HEK293 (cell line): ENCODE results near the gene NPTN.

ENCODE experiments used
- CTCF ChIA-PET: fragments of 350-600 bp; formaldehyde crosslinking; extraction: SDS; loops from one replicate; lab custom pipeline; 2021; ENCODE audit warnings: antibody characterized with exemption; lab: Yijun Ruan, JAX
- POLR2A ChIA-PET: fragments of 300-600 bp; formaldehyde crosslinking; extraction: SDS; loops from one replicate; lab custom pipeline; 2020; ENCODE audit warnings: antibody characterized with exemption, inconsistent platforms; lab: Yijun Ruan, JAX
- H3K27ac ChIP-seq: fragments of 200-500 bp; sonication (Bioruptor generic); 2 replicates; pipeline ENCODE4 v1.5.1; 2014; ENCODE audit warnings: low read depth, low read length, control low read depth, inconsistent platforms; ENCODE audit errors: extremely low read depth
- H3K36me3 ChIP-seq, 2 experiments: fragments of 200-500 bp in 1 of 2; sonication (Bioruptor generic) in 1 of 2; 1 replicate in 1 of 2; 2 replicates in 1 of 2; pipeline ENCODE4 v1.5.1; 2014 to 2017; ENCODE audit warnings: inconsistent platforms in 2 of 2, low read length in 2 of 2; ENCODE audit not compliant: control insufficient read depth in 2 of 2, insufficient read depth in 1 of 2
- H3K4me1 ChIP-seq: fragments of 200-500 bp; sonication (Bioruptor generic); 2 replicates; pipeline ENCODE4 v1.5.1; 2014; ENCODE audit warnings: mild to moderate bottlenecking, low read length, inconsistent platforms; ENCODE audit not compliant: control insufficient read depth, insufficient read depth
- H3K4me3 ChIP-seq: 2 replicates; pipeline ENCODE4 v1.5.1; 2011; ENCODE audit warnings: low read depth, mild to moderate bottlenecking, control low read depth, low read length, moderate library complexity
- H3K9me3 ChIP-seq: fragments of 200-500 bp; sonication (Bioruptor generic); 2 replicates; pipeline ENCODE4 v1.5.1; 2014; ENCODE audit warnings: low read depth, low read length, inconsistent platforms; ENCODE audit not compliant: control insufficient read depth, insufficient read depth
- KLF7 ChIP-seq: fragments of 450-650 bp; formaldehyde crosslinking; IDR thresholded peaks from 2 replicates; pipeline ENCODE4 v1.5.1; 2016; ENCODE audit warnings: missing biosample characterization, missing genetic modification characterization, borderline replicate concordance
- PRDM1 ChIP-seq: fragments of 450-650 bp; formaldehyde crosslinking; IDR thresholded peaks from 2 replicates; pipeline ENCODE4; 2016; ENCODE audit warnings: missing biosample characterization, missing genetic modification characterization
- YY2 ChIP-seq: fragments of 450-650 bp; formaldehyde crosslinking; IDR thresholded peaks from 2 replicates; pipeline ENCODE4 v1.5.1; 2016; ENCODE audit warnings: missing biosample characterization, missing genetic modification characterization
- ZNF10 ChIP-seq: fragments of 450-650 bp; formaldehyde crosslinking; IDR thresholded peaks from 2 replicates; pipeline ENCODE4 v1.5.1; 2017; ENCODE audit warnings: missing biosample characterization, missing genetic modification characterization
- ZNF133 ChIP-seq: fragments of 450-650 bp; formaldehyde crosslinking; IDR thresholded peaks from 2 replicates; pipeline ENCODE4 v1.5.1; 2016; ENCODE audit warnings: missing biosample characterization, missing genetic modification characterization
- ZNF2 ChIP-seq: fragments of 450-650 bp; formaldehyde crosslinking; IDR thresholded peaks from 2 replicates; pipeline ENCODE4 v1.5.1; 2016; ENCODE audit warnings: missing biosample characterization, missing genetic modification characterization
- ZNF341 ChIP-seq: fragments of 450-650 bp; formaldehyde crosslinking; IDR thresholded peaks from 2 replicates; pipeline ENCODE4; 2016; ENCODE audit warnings: low read depth, missing biosample characterization, missing genetic modification characterization
- ZNF555 ChIP-seq: fragments of 450-650 bp; formaldehyde crosslinking; conservative IDR thresholded peaks from 2 replicates; pipeline ENCODE4 v1.5.1; 2017; ENCODE audit warnings: missing biosample characterization, mild to moderate bottlenecking, missing genetic modification characterization, inconsistent platforms
- ZNF558 ChIP-seq: fragments of 450-650 bp; formaldehyde crosslinking; IDR thresholded peaks from 2 replicates; pipeline ENCODE4 v1.5.1; 2016; ENCODE audit warnings: missing biosample characterization, missing genetic modification characterization
- ZNF600 ChIP-seq: fragments of 450-650 bp; formaldehyde crosslinking; IDR thresholded peaks from 2 replicates; pipeline ENCODE4 v1.5.1; 2016; ENCODE audit warnings: missing biosample characterization, missing genetic modification characterization
- ZNF776 ChIP-seq: fragments of 450-650 bp; formaldehyde crosslinking; IDR thresholded peaks from 2 replicates; pipeline ENCODE4 v1.5.0; 2017; ENCODE audit warnings: missing biosample characterization, missing genetic modification characterization, borderline replicate concordance
- ZSCAN16 ChIP-seq: fragments of 450-650 bp; formaldehyde crosslinking; IDR thresholded peaks from 2 replicates; pipeline ENCODE4 v1.5.1; 2016; ENCODE audit warnings: missing biosample characterization, missing genetic modification characterization
- ZXDB ChIP-seq: fragments of 450-650 bp; formaldehyde crosslinking; IDR thresholded peaks from 2 replicates; pipeline ENCODE4 v1.5.1; 2016; ENCODE audit warnings: missing biosample characterization, missing genetic modification characterization
- TF ChIP-seq, protein P1 (sequence below): fragments of 450-650 bp; formaldehyde crosslinking; IDR thresholded peaks from 2 replicates; pipeline ENCODE4 v1.5.1; 2016; ENCODE audit warnings: missing biosample characterization, missing genetic modification characterization

NPTN gene

DNA sequence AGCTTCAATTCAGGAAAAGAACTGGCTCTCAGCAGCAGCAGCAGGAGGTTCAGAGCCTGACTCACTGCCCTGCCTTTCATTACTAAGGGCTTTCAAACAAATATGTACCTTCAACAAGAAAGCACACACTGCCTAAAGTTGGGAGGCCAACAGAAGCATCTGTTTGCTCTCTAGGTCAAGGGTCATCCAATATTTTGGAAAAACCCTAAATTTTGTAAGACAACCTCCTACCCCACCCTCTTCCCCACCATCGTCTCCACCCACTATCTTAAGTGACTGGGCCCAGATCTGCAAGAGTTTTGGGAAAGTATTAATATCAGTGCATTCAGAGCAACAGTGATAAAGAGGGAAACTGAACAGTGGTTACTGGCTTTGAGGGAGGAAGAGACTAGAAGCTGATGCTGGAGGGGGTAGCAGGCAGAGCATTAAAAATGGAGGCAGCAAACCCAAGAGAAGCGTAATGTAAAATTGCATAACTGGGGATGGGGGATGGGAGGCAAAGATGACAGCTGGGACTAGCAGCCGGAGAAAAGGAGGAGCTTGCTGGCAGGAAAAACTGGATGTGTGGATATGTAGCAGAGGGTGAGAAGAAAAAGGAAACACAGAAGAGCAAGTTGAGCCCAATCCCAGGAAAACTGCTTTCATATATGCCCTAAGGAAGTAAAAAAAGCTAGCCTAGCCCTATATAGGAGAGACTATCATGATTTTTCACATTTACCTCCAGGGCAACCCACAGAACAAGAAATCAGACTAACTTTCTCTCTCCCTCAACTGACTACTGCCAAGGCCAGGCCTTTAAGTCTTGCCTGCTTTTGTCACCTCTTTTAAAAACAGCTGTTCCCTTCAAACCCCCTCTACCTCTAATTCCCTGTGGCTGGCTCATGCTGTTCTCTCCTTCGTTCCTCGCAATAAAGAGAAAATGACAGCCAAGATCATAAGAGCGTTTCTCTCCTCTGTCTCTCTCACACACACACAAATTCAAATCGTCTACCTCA, 31.4 kb downstream of the NPTN start:
- Histone ChIP-seq H3K4me3 (no peak overlapping the region), H3K27ac (no peak overlapping the region), H3K9me3 (no peaks in the 10 kb centered on the region), H3K4me1 (peaks cover 52% of the 10 kb centered on the region), H3K36me3 (peaks cover 0 to 5% of the 10 kb centered on the region in 2 experiments; a peak in 1 of 3 replicates)
- no peak for TF ChIP-seq ZNF555
- TF ChIP-seq ZNF600 (tag by site-specific recombination), result 0 out of 2 replicates have a peak, but pooled peaks have one; percentile 3
- TF ChIP-seq ZNF341 (tag by site-specific recombination), result peak; percentile 90
- no peak for TF ChIP-seq ZNF558 (tag by site-specific recombination)
- TF ChIP-seq, protein P1, sequence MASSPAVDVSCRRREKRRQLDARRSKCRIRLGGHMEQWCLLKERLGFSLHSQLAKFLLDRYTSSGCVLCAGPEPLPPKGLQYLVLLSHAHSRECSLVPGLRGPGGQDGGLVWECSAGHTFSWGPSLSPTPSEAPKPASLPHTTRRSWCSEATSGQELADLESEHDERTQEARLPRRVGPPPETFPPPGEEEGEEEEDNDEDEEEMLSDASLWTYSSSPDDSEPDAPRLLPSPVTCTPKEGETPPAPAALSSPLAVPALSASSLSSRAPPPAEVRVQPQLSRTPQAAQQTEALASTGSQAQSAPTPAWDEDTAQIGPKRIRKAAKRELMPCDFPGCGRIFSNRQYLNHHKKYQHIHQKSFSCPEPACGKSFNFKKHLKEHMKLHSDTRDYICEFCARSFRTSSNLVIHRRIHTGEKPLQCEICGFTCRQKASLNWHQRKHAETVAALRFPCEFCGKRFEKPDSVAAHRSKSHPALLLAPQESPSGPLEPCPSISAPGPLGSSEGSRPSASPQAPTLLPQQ (tag by site-specific recombination), result 0 out of 2 replicates have a peak, but pooled peaks have one; percentile 30
- TF ChIP-seq PRDM1 (tag by site-specific recombination), result peak; percentile 28
- TF ChIP-seq ZNF133 (tag by site-specific recombination), result 0 out of 2 replicates have a peak, but pooled peaks have one; percentile 26
- TF ChIP-seq ZNF10 (tag by site-specific recombination), result peak; percentile 56; the same call in 1 of the 2 replicates
- TF ChIP-seq ZXDB, result 0 out of 2 replicates have a peak, but pooled peaks have one; percentile 20
- peak; percentile 66 for TF ChIP-seq YY2 (tag by site-specific recombination)
- POLR2A ChIA-PET, result interaction anchor here (0.7 to 1.5 kb wide), 2 partner anchors 30 to 35 kb away, joined by 3 to 5 read pairs; no protein-coding TSS in a partner anchor
- CTCF ChIA-PET, result interaction anchor here (0.6 to 5.5 kb wide), 8 partner anchors 22 to 536 kb away, joined by 3 to 36 read pairs (median 4); no protein-coding TSS in a partner anchor

DNA sequence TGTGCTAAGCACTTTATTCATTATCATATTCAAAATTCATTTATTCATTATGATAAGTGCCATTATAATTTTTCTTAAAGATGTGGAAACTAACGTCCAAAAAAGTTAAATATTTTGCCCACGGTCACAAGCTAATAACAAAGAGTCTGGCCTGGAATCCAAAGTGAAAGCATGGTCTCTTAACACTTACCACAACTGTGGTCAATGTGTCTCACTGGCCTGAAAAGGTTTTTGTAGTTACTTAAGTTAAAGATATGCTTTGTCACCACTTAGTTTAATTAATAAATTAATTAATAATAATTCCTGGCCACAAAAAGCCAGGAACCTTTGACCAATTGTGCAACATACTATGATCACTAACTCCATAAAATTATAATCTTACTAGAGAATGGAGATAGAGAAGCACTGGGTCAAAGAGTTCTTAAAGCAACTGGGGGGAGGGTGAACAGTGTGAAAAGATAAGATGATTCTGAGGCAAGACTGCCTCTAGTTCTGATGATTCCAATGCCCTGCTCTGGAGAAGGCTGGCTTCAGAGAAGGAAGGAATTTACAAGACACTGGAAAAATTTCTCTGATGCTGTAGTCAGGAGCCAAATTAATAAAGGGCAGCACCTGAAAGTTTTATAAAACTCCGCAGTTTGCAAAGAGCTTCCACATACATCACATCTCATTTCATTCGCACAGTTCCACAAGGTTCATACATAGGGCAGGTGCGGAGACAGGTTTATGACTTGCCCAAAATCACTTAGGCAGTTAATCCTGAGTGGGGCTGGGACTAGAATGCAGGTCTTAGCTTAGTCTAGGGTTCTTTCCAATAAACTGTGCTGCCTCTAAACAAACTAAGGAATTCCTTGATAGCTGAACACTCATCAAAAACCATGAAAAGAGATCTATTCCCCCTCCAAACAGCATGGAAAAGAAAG, 32.5 kb downstream of the NPTN start:
- ChIA-PET POLR2A (interaction anchor here (1.5 kb wide), 1 partner anchor 32 kb away, joined by 5 read pairs; no protein-coding TSS in a partner anchor), CTCF (interaction anchor here (0.6 to 5.5 kb wide), 4 partner anchors 36 to 327 kb away, joined by 3 to 36 read pairs (median 4); no protein-coding TSS in a partner anchor)
- H3K9me3 ChIP-seq, result no peaks in the 10 kb centered on the region
- H3K27ac ChIP-seq, result no peak overlapping the region
- H3K4me3 ChIP-seq, result no peak overlapping the region
- H3K36me3 ChIP-seq, result peaks cover 0 to 5% of the 10 kb centered on the region in 2 experiments; a peak in 1 of 3 replicates
- peaks cover 55% of the 10 kb centered on the region for H3K4me1 ChIP-seq
- TF ChIP-seq ZNF2 (tag by site-specific recombination), result peak; percentile 85
- TF ChIP-seq KLF7, result no peak

DNA sequence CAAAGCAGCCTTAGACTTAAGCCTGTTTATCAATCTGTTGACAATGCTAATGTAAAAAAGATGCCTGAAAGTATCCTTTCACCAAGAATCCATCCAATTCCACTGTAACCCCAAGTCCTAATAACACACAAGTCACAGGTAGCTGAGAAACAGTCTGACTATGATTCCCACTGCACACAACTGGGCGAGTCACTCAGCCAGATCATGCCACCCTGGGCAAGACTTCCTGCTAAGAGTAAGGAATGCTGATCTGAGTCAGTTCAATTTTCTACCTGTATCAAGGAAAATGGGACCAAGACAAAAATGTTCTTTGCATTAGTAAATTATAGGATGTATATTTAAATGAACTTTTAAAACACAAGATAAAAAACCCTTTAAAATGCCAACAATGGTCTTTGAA, 33.3 kb downstream of the NPTN start:
- H3K4me1 ChIP-seq, result peaks cover 60% of the 10 kb centered on the region
- TF ChIP-seq ZNF776, result no peak
- peak; percentile 45; the same call in 1 of the 2 replicates for TF ChIP-seq ZNF600 (tag by site-specific recombination)
- no peak for TF ChIP-seq ZSCAN16
- CTCF ChIA-PET, result no interaction called here

More for the DNA sequence above, 33.3 kb downstream of the NPTN start:
- no peaks in the 10 kb centered on the region for H3K9me3 ChIP-seq
- POLR2A ChIA-PET, result no interaction called here
- H3K36me3 ChIP-seq, result peaks cover 0 to 5% of the 10 kb centered on the region in 2 experiments; a peak in 1 of 3 replicates
- no peak overlapping the region for H3K27ac ChIP-seq
- H3K4me3 ChIP-seq, result no peak overlapping the region
